Heart left ventricle (tissue), 13 donors: ENCODE measurements around the gene SLC6A2.

Experiments
- POLR2A ChIP-seq, 2 donors: fragments of 450-650 bp; IDR thresholded peaks; one replicate each; pipeline ENCODE4 v1.6.1; 2017; ENCODE audit warnings: antibody characterized with exemption in 2 of 2, mild to moderate bottlenecking in 2 of 2, moderate library complexity in 2 of 2
- TF ChIP-seq, protein P1 (sequence below), 12 donors: fragments of 200-600 bp; sonication (generic) in 4 of 12; IDR thresholded peaks; one replicate each; pipeline versions ENCODE4 v1.5.0 to v1.8.0; 2018 to 2022; ENCODE audit warnings: antibody characterized with exemption in 12 of 12, mild to moderate bottlenecking in 5 of 12
- donor health status: ischemic (EF 13 %, LVEDD 7.1; RV severe dilation, severe dysfunction).
- donor health status: DM: no; HTN: yes; CAD: no.
- donor health status: DM: no; HTN: no; CAD: no.
- donor health status: ischemic (EF 25% LVEDD 6.9; RV normal size, moderate dysfunction).
- donor health status: ischemic (EF 25% LVEDD 5.7; RV mildly dilated, moderate dysfunction).
- donor health status: ischemic (EF 35%, LVEDD 5.7; RV mildly dilated, moderate dysfunction).
- donor health status: nonischemic (EF 11% LVEDD 7.7; RV severe dilation, severe dysfunction).
- donor health status: DM: yes; HTN: yes; CAD: no.
- donor health status: PGD.
- donor health status: ischemic (EF 29% LVEDD 5.4; RV normal size, mild dysfunction).
- donor health status: nonischemic (EF 23%, LVEDD 6.1; RV moderate dilation, normal function).

DNA sequence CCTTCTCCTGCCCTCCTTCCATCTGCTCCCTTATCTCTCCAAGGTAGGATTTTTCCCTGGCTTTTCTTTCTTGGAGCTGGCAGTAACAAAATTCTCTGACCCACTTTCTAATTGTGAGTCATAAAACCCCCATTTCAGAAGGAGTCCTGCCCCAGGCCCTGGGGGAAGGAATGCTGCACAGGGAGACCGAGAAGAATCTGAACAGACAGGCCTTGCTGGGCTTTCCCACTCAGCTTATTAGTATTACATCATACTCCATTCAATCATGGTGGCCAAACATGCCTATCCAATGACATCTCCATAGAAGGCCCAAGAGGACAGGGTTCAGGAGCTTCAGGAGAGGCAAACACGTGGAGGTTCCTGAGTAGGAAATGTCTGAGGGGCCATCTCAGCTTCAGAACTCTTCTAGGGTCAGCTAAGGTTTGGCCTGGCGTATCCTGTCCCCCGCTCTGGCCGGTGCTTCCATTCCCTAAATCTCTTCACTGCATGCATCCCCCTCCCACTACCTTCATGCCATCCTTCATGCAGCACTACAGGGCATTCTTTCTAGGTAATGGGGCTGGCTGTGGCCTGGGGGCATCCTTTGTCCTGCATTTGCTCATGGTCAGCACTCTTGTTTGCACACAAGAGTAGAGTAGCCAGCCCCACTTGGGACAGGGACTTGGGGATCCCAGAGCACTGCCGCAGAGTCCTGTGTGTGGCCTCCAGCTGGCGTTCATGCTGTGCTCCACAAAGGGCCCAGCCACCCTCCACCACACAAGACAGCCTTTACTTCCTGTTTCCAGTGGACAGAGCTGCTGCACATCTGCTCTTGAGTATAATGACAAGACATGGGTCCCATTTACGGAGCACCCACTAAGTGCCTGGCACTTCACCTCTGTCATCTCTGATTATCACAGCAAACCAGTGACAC, 8.2 kb downstream of the SLC6A2 start:
- TF ChIP-seq, protein P1, sequence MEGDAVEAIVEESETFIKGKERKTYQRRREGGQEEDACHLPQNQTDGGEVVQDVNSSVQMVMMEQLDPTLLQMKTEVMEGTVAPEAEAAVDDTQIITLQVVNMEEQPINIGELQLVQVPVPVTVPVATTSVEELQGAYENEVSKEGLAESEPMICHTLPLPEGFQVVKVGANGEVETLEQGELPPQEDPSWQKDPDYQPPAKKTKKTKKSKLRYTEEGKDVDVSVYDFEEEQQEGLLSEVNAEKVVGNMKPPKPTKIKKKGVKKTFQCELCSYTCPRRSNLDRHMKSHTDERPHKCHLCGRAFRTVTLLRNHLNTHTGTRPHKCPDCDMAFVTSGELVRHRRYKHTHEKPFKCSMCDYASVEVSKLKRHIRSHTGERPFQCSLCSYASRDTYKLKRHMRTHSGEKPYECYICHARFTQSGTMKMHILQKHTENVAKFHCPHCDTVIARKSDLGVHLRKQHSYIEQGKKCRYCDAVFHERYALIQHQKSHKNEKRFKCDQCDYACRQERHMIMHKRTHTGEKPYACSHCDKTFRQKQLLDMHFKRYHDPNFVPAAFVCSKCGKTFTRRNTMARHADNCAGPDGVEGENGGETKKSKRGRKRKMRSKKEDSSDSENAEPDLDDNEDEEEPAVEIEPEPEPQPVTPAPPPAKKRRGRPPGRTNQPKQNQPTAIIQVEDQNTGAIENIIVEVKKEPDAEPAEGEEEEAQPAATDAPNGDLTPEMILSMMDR (IDR thresholded peaks at IDR 0.05) = no peak
- TF ChIP-seq POLR2A (IDR thresholded peaks at IDR 0.05) = no peak
